ENCODE data around the gene HDAC5.

Gene HDAC5

GRCh38 chr17:44095647-44096496, 27.6 kb downstream of the HDAC5 start:
- TF ChIP-seq SPI1 (IDR thresholded peaks at IDR 0.05; ENCODE audit: borderline replicate concordance, low read depth), result peak; percentile 66; the same call in 1 of the 2 replicates
- no peak for TF ChIP-seq POLR2AphosphoS5 (IDR thresholded peaks at IDR 0.05; ENCODE audit: low read depth)
- TF ChIP-seq REST (IDR thresholded peaks at IDR 0.05; ENCODE audit: insufficient replicate concordance, low read depth), result no peak
- no peak for TF ChIP-seq CTCF (IDR thresholded peaks at IDR 0.05; ENCODE audit: insufficient read depth, low read length)
- TF ChIP-seq GABPA (IDR thresholded peaks at IDR 0.05; ENCODE audit: low read depth), result no peak
- Histone ChIP-seq H3K27ac (replicated peaks) (peak overlapping the region; percentile 78), H3K4me3 (replicated peaks; ENCODE audit: insufficient read depth, low read length) (peak overlapping the region; percentile 20; the same call in 1 of the 2 replicates), H3K27me3 (ENCODE audit: insufficient read depth, poor library complexity, severe bottlenecking) (no peaks in the 10 kb centered on the region)
- DNase-seq (ENCODE audit: low read depth in 1 of 2, low spot score in 1 of 2), result peak; percentile 68 to 87

GRCh38 chr17:44095388-44095646, 28.1 kb downstream of the HDAC5 start:
- no peak for DNase-seq (ENCODE audit: low read depth in 1 of 2, low spot score in 1 of 2)
- TF ChIP-seq SPI1 (IDR thresholded peaks at IDR 0.05; ENCODE audit: borderline replicate concordance, low read depth), result no peak
- no peak for TF ChIP-seq GABPA (IDR thresholded peaks at IDR 0.05; ENCODE audit: low read depth)
- TF ChIP-seq REST (IDR thresholded peaks at IDR 0.05; ENCODE audit: insufficient replicate concordance, low read depth), result no peak
- no peak for TF ChIP-seq CTCF (IDR thresholded peaks at IDR 0.05; ENCODE audit: insufficient read depth, low read length)
- no peak for TF ChIP-seq POLR2AphosphoS5 (IDR thresholded peaks at IDR 0.05; ENCODE audit: low read depth)
- Histone ChIP-seq H3K27me3 (ENCODE audit: insufficient read depth, poor library complexity, severe bottlenecking) (no peaks in the 10 kb centered on the region), H3K4me3 (replicated peaks; ENCODE audit: insufficient read depth, low read length) (no peak overlapping the region), H3K27ac (replicated peaks) (peak overlapping the region; percentile 78)

GRCh38 chr17:44094701-44095387, 28.6 kb downstream of the HDAC5 start:
- TF ChIP-seq GABPA (IDR thresholded peaks at IDR 0.05; ENCODE audit: low read depth) (no peak), REST (IDR thresholded peaks at IDR 0.05; ENCODE audit: insufficient replicate concordance, low read depth) (no peak), CTCF (IDR thresholded peaks at IDR 0.05; ENCODE audit: insufficient read depth, low read length) (no peak), POLR2AphosphoS5 (IDR thresholded peaks at IDR 0.05; ENCODE audit: low read depth) (no peak), SPI1 (IDR thresholded peaks at IDR 0.05; ENCODE audit: borderline replicate concordance, low read depth) (no peak)
- Histone ChIP-seq H3K4me3 (replicated peaks; ENCODE audit: insufficient read depth, low read length) (no peak overlapping the region), H3K27me3 (ENCODE audit: insufficient read depth, poor library complexity, severe bottlenecking) (no peaks in the 10 kb centered on the region), H3K27ac (replicated peaks) (peak overlapping the region; percentile 78)
- no peak for DNase-seq (ENCODE audit: low read depth in 1 of 2, low spot score in 1 of 2)
